Cortex of kidney (tissue), 1 donor: ENCODE data around the gene HSPA9.

Source experiments
- DNase-seq: peaks from one replicate; lab custom pipeline; 2025; lab: John Stamatoyannopoulos, UW

The HSPA9 gene

DNA sequence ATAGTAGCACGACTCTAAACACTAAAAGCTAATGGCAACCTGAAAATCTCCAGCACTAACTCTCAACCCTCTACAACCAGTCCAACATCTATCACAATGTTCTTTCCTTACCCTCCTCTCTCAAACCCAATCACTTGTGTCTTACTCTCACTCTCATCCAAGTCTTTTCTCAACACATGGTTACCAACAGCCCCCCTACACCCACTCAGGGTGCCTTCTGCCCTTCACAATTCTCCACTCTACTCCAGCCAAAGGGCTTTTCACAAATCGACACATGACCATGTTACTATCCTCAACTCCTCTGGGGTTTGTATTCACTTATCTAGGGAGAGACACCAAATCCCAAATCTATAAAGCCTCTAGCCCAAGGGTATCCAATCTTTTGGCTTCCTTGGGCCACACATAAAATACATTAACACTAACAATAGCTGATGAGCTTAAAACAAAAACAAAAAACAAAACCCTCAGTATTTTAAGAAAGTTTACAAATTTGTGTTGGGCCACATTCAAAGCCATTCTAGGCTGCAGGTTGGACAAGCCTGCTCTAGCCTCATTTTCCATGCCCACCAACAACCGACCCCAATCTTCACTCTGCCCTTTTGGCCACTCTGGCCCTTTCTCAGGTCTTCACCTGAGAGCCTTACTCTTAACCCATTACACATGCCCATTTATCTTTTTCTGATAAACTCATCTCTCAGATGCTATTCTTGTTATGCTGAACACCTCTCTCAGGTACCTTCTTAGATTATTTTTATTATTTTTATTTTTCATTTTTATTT, 11.7 kb downstream of the HSPA9 start:
- no peak for DNase-seq

DNA sequence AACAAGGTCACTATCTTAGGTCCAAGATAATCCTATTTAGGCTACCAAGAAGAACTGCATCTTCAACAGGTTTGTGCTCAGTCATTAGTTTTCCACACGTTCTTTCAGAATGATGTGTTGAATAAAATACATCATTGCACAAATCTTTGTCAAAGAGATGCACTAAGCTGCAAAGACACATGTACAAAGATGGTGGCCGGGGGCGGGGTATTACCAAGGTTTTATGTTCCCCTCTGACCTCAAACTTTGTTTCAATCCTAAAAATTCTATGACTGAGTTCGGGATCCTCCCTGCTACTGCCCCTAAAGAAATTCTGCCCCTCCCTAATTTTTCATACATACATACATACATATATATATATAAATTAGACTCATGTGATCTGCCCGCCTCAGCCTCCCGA, 14.2 kb downstream of the HSPA9 start:
- DNase-seq = no peak

DNA sequence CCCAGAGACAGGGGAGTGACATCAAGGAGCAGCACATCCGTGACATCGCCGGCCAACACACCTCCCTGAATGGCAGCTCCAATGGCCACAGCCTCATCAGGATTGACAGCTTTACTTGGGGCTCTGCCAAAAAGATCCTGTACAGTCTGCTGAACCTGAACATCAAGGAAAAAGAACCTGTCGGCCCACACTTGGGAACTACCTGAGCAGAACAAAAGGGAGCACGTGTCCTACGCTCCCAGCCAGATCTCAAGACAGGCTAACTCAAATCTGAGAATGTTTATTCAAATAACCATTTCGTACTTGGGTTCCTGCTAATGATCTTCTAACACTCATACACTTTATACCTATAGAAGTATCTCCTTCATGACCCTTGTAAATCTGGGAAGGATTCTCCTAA, 15.3 kb downstream of the HSPA9 start:
- no peak for DNase-seq

DNA sequence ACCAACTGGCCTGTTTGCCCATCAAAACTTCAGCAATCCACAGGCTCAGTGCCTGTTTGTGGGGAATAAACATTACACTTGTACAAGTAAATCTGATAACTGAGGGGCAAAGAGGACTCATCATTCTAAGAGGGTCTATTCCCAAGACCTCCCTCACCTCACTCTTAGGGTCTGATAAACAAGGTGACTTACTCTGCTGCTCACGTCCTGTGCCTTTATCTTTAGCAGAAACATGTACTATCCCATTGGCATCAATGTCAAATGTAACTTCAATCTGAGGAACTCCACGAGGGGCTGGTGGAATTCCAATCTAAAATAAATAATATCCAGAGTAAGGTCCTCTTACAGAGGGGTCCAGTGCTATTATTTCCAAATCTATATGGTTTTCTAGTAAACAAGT, 17.5 kb downstream of the HSPA9 start:
- no peak for DNase-seq

DNA sequence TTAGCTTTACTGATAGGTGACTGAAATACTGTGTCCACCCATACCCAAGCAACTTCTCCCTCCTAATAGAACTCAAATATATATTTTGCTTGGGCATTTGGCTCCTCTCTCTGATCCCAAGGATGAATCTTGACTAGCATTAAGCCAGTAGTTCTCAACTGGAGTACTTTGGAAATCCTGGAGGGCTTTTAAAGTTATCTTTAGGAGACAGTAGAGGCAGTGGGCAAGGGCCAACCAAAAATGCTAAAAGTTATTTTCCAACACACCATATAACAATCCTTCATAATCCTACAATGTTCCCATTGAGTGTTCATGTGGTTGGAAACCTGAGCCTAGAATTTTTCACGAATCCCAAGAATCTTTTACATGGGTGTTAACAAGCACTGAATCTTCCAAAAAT, 21.1 kb downstream of the HSPA9 start:
- no peak for DNase-seq

DNA sequence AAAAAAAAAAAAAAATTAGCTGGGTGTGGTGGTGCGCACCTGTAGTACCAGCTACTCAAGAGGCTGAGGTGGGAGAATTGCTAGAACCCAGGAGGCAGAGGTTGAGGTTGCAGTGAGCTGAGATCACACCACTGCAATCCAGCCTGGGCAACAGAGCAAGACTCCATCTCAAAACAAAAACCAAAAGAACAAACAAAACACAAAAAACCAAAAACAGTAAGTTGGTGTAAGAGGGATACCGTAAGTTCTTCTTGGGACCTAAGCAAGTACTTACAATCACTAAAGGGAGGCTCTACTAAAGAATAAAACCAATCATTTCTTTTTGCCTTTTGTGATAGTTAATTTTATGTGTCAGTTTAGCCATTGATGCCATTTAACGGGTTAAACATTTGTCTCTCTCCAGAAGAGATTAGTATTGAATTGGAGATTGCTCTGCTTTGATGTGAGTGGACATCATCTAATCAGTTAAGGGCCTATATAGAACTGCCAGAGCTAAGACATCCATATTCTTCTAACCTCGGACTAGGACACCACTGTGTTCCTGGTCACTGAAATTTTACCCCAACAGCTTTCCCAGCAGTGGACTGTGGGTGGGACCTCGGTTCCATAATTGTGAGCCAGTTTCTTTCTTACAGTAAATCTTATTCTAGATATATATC, 21.6 kb downstream of the HSPA9 start:
- no peak for DNase-seq

DNA sequence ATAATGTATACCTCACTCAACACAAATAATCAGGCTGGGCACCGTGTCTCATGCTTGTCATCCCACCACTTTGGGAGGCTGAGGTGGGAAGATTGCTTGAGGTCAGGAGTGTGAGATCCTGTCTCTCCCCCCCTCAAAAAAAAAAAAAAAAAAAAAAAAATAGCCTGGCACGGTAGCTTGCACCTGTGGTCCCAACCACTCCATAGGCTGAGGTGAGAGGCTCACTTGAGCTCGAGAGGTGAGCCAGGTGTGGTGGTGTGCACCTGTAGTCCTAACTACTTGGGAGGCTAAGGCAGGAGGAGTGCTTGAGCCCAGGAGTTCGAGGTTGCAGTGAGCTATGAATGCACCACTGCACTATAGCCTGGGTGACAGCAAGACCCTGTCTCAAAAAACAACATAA, 22.5 kb downstream of the HSPA9 start:
- DNase-seq = no peak

DNA sequence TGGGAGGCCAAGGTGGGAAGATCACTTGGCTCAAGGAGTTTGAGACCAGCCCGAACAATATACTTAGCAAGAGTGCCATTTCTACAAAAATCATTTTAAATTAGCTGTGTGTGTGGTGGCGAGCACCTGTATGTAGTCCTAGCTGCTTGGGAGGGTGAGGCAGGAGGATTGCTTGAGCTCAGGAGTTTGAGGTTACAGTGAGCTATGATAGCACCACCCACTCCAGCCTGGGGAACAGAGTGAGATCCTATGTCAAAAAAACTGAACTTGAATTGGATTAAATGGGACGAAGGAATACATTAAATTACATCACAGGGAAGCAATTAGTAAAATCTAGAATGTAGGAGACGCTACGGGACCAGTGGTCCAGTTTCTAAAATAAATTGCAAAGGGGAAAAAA, 25.8 kb downstream of the HSPA9 start:
- no peak for DNase-seq

DNA sequence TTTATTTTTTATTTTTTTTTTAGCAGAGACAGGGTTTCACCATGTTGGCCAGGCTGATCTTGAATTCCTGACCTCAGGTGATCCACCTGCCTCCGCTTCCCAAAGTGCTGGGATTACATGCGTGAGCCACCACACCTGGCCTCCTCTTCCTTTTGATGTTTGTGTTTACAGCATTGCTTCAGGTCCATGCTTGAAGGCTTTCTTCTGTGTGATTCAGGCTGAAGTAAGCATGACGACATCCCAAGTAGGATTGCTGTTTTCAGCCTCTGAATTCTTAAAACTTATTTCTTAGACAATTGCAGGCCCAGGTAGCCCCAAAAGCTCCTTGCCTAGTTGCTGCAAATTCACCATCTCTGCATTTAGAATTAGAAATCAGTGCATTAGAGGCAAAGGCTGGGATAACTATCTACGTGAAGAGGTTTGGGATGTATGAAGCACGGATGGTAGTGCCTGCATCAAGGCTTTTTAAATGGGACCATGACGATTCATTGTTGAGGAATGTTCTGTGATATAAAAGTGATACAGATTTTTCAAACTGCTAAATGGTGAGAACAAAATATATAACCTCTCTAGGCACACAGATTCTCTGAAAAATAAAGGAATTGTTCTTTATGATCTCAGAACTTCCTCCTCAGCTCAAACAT, 29.2 kb downstream of the HSPA9 start:
- DNase-seq = no peak

DNA sequence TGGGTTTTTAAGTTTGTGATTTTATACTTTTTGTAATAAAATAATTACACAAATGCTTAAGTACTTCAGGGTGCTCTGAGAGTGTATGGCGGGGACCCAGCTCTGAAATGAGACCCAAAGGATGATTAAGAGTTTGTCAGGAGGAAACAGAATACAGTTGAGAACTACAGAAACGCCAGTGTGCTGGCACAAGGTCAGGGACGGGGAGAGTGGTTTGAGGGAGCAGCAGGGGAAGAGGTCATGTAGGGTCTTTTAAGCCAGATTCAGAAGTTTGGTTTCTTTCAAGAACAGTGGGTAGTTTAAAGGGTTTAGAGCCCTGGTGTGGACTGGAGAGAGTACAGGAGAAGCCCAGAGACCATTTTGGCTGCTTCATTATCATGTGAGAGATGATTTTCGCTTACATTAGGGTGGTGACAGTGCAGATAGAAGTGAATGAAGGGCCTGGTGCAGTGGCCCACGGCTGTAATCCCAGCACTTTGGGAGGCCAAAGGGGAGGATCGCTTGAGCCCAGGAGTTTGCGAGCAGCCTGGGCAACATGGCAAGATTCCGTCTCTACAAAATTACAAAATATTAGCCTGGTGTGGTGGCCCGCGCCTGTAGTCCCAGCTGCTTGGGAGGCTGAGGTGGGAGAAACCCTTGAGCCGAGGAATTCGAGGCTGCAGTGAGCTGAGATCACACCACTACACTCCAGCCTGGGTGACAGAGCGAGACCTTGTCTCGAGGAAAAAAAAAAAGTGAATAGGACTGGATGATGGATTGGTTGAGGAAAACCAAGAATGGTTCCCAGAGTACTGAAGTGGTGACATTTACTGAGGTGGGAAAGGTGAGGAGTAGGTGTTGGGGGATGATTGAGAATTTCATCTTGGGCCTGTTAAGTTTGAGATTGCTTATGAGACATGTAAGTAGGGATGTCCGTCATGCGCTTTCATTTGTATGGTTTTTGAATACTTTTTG, 30.7 kb downstream of the HSPA9 start:
- no peak for DNase-seq

DNA sequence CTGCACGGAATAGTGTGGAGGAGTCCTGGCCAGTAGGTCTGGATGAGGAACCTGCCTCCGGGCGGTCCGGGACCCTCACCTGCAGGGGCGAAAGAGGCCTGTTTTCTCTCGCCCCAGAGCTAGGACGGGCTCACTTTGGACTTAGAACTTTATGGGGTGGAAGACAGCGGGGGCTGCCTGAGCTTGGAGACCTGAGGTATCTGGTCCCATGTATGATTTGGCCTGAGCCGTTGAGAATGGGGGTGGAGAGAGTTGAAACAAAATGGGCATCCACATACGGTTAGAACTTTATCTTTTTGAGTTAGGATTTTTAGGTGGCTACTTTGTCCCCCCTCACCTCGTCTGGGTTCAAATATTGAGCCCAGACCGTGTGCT, 31.5 kb downstream of the HSPA9 start:
- DNase-seq = no peak

DNA sequence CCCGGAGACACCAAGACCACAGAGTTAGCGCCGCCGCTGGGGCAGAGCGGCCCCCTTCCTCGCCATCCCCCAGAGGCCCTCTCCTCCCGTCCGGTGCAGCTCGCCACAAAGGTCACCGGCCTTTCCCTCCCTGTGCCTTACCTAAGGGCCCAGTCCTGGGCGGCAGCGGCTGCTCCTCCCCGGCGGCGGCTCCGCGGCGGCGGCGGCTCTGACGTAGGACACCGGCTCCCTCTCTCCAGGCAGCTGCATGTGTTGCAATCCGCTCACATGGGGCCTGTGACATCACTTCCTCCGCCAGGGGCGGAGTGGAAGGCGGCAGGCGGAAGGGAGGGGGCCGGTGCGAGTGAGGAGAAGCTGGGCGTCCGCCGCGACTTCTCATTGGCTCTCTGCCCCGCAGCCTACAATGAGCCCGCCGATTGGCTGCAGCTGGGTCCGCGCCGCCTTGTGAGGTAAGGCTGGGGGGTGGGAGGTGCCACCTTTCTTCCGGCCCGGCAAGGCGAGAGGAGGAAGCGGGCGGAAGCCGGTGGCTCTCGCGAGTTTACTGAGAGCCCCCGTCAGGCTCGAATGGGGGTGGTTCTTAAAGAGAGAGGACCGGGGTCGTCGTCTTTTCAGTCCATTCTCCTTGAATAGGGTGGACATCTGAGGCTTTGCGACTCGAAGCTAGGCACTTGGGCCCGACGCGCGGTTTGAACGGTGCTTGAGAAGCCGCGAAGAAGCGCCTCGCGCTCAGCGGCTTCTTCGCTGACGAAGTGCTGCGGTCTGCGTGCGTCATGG, 32.1 kb downstream of the HSPA9 start, which contains the start of gene ETF1:
ETF1 (minus strand) TSS at position 281 of the 774 bp plus-strand sequence. CDS start 318 bp downstream, outside the sequence.
- DNase-seq = peak; percentile 88

DNA sequence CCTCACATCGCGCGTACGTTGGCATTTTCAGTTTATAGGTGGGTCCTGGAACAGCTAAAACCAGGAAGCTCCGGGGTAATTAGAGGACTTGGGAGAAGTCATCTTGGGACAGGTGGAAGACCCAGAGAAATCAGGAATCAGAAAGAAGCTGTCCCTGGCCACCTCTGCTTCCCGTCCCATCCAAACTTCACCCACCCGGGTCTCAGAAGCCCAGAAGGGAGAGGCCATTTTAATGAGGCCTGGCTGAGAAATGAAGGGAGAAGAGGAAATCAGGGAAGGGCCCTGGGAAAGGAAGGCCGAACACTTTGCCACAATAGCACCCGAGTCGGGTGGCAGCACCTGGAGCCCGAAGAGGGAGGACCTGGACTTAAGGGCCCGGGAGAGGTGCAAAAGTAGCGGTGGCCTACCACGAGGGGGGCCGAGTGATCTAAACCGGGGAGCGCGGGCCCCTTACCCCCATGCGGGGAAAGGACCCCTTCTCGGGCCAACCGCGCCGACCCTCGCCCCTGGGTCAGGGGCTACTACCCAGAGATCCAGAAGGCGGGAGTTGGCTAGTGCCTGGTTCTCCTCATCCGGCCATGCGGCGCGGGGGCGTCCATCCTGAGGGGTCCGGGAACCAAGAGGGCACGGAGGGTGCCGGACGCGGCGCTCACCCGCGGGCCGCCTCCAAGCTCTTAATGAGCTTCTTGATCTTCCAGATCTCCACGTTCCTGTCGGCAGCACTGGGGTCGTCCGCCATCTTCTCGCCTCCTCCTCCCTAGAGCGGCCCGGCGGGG, 32.8 kb downstream of the HSPA9 start:
- DNase-seq = no peak

DNA sequence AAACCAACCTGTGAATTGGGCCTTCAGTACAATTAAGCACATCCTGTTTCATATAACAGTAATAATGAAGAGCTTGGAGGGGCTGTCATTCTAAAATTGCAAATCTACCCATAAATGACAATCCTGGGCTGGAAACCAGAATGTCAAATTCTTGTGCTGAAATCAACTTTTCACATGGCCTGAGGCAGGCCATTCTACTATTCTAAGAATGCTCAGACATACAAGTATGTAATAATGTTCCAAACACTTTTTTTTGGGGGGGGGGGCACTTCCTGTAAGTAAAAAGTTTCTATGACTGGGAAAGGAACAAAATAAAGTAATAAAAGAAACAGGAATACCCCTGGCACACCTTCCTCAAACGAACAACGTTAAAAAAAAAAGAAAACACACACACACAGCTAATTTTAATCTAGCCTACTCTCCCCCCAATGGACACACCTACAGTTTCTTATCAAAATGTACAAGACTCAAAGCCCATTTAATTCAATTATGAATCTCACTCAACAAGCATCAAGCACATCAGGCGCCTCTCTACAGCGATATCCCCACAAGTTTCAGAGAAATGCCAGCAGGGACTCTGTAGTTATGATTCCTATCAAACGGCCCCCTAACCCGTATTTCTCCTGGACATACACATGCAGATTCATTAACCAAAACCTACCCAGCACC, 33.6 kb downstream of the HSPA9 start:
- no peak for DNase-seq

DNA sequence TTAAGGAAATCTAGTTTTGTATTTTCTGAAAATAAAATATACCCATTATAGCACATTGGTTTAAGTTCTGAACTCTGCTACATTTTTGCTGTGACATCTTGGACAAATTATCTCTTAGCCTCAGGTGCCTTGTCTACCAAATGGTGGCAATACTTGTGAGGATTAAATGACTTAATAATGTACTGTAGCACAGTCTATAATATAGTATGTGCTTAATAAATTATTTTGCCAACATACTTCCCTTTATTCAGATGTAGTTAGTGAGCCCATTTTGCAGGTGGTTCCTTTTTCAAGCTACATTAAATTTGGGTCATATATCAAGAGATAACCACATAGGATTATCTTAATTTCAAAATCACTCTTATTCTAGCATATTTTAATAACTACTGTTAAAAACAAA, 35.4 kb downstream of the HSPA9 start:
- no peak for DNase-seq

DNA sequence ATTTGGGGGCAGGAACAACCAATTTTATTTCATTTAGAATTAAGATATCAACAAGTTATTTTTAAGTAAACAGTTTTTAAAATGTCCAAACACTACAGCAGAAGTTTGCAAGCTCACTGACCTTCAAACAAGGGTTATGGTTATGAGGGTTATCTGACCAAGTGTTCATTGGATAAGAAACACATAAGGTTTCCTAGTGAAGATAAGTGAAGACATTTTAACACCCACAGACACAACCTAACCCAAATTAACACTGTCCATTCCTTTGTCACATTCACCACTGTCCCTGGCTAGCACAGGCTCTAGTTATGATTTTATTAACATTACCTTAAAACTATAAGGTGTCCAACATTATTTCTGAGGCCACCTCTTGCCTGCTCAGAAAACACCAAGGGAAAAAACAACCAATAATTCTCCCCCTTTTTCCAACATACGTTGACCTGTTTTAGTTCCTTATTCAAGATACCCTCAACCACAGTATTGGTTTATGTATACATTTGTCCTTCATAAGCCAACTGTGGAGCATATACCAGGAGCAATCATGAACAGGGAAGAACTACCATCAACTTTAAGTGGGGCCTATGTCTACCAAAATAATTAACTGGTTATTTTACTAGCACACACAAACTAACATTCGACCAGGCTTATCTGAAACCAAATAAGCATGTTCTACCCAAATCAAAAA, 36.1 kb downstream of the HSPA9 start:
- no peak for DNase-seq

DNA sequence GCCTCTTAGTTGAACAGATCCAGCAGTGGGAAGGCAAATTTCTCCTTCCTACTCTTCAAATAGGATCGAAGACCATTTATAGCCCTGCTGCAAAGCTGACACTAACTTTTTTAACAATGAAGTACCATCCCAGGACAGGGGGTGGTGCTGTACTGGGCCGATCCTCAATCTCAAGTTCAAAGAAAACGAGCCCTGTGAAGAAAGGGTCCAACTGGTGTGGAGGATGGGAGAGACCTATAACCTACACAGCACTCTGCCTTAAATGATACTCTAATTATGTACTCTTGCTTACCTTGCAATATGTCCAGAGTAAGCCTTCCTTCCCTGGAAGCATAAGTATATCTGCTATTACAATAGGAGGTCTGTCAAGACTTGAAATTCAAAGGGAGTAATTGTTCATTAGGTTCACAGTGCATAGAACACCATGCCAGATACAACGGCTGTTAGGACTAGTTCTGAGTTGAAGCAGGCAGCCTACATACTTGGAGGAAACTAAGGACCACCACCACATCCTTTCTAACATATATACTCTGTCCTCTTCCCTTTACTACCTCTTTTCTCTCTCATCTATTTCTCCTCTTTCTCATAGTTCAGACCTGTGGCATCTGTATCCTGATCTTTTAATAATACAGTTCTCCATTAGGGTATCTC, 38.4 kb downstream of the HSPA9 start:
- DNase-seq = no peak

DNA sequence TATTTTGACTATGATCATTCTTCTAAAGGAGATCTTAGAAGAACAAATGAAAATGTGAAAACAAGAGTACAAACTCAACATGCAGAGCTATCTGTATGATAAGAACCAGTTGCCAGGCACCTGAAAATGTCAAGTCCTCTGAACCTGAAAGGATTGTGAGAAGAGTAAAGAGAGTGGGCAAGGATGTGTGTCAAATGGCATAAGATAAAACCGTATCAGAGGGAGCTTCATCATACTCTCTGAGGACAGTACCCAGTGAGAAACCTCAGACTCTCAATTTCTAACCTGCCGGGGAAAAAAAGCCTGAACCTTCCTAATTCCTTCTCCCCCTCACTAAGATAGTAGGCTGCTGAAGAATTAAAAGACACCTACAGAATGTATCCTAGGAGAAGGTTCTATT, 39.0 kb downstream of the HSPA9 start:
- no peak for DNase-seq
